ENCODE data around the gene TSEN2. TPM values are rescaled to one million over a fixed set of nuclear protein-coding genes. Genes with fewer than 3 reads are reported as not detected.

Gene TSEN2
- total RNA-seq, 1 experiment from 2014 or later, result 22.0 TPM

DNA sequence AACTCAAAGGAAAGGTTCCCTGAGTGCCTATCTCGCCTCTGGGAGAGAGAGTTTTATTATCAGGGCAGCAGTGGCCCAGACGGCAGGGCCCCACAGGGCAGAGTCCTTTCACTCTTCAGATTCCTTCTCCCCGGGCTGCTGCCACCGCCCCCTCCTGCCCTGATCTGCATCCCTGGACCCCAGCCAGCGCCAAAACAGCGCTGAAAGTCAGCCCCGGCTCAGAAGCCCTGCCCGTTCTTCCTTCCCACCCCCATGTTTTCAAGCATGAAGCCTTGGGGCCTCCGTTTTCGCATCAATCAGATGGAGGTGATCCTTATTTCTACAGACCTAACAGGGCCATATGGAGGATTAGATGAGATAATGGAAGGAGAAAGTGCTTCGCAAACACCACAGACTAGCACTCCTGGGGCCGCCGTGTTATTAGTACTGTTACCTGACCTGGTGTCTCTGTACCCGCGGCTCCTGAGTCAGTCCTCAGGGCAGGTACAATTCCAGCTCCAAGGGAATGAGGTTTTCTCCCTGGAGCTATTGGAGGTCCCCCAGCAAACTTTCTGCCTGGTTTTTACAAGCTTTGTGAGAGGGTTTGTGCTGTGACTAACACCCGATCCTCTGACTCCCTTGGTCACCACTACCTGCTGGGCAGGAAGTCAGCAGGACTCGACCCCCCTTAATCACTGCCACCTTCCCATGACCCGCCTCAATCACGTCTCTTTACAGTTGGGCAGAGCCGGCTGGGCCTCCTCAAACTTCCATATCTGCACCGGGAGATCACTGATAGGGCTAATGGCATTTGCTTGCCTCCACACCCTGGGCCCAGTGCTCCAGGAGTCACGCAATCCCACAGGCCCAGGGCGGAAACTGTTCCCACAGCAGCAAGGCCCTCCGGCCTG, 39.5 kb upstream of the TSEN2 start:
- Histone ChIP-seq H4K91ac (ENCODE audit: insufficient read length, low read depth, low read length) (no peak overlapping the region), H3K27ac (ENCODE audit: insufficient read length, low read depth, low read length) (no peak overlapping the region), H4K20me1 (ENCODE audit: control insufficient read depth, insufficient read depth, insufficient read length) (no peaks in the 10 kb centered on the region), H3K18ac (ENCODE audit: insufficient read length, low read depth, low read length) (no peak overlapping the region), H3T11ph (ENCODE audit: low read length) (no peak overlapping the region), H4K5ac (ENCODE audit: insufficient read length, low read depth, low read length) (no peak overlapping the region), H3K56ac (ENCODE audit: insufficient read length, low read depth, low read length) (no peak overlapping the region), H3K9me3 (ENCODE audit: control insufficient read depth, low read depth, low read length) (no peaks in the 10 kb centered on the region), H3K27me3 (ENCODE audit: insufficient read depth, low read length) (no peaks in the 10 kb centered on the region), H3K4me2 (ENCODE audit: insufficient read depth, insufficient read length, low read length) (no peak overlapping the region), H2BK12ac (ENCODE audit: insufficient read length, low read depth, low read length) (no peak overlapping the region), H2BK120ac (ENCODE audit: low read depth, low read length, poor library complexity, severe bottlenecking) (no peak overlapping the region), H4K8ac (replicated peaks; ENCODE audit: insufficient read length, low read depth, low read length) (no peak overlapping the region), H2BK20ac (ENCODE audit: low read depth, low read length, poor library complexity, severe bottlenecking) (no peak overlapping the region), H3K79me1 (ENCODE audit: insufficient read depth, low read depth, low read length, poor library complexity, severe bottlenecking) (no peaks in the 10 kb centered on the region), H2BK15ac (ENCODE audit: low read depth, low read length) (no peak overlapping the region), H3K79me2 (ENCODE audit: insufficient read depth, low read length) (no peaks in the 10 kb centered on the region), H2AFZ (ENCODE audit: low read length) (no peak overlapping the region), H2BK5ac (ENCODE audit: insufficient read length, low read length) (no peak overlapping the region), H3K4me1 (ENCODE audit: insufficient read depth, low read length) (no peaks in the 10 kb centered on the region), H3K4ac (ENCODE audit: low read depth, low read length) (no peak overlapping the region), H3K23ac (ENCODE audit: insufficient read length, low read depth, low read length) (no peak overlapping the region), H3K9ac (ENCODE audit: extremely low read depth, insufficient read length, low read length) (no peak overlapping the region), H2AK5ac (ENCODE audit: insufficient read length, low read length) (no peak overlapping the region), H3K14ac (ENCODE audit: insufficient read depth, low read length) (no peak overlapping the region), H3K23me2 (ENCODE audit: insufficient read length, low read depth, low read length, poor library complexity, severe bottlenecking) (no peaks in the 10 kb centered on the region)
- peaks cover 28% of the 10 kb centered on the region for H3K27me3 Mint-ChIP-seq (ENCODE audit: low read depth)
- H3K4me3 Mint-ChIP-seq, result peak overlapping the region in 1 of 2 experiments; percentile 16; a peak in 1 of 5 replicates
- H3K4me1 Mint-ChIP-seq, result peaks cover 21 to 26% of the 10 kb centered on the region in 2 experiments
- peak; percentile 43 for DNase-seq
- no CpG with 5 or more reads among the region's 24 CpGs for WGBS (ENCODE audit: extremely low coverage, insufficient read length, low lambda C conversion rate)
- TF ChIP-seq, protein P1, sequence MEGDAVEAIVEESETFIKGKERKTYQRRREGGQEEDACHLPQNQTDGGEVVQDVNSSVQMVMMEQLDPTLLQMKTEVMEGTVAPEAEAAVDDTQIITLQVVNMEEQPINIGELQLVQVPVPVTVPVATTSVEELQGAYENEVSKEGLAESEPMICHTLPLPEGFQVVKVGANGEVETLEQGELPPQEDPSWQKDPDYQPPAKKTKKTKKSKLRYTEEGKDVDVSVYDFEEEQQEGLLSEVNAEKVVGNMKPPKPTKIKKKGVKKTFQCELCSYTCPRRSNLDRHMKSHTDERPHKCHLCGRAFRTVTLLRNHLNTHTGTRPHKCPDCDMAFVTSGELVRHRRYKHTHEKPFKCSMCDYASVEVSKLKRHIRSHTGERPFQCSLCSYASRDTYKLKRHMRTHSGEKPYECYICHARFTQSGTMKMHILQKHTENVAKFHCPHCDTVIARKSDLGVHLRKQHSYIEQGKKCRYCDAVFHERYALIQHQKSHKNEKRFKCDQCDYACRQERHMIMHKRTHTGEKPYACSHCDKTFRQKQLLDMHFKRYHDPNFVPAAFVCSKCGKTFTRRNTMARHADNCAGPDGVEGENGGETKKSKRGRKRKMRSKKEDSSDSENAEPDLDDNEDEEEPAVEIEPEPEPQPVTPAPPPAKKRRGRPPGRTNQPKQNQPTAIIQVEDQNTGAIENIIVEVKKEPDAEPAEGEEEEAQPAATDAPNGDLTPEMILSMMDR (conservative IDR thresholded peaks at IDR 0.05), result no peak
- no peaks in the 10 kb centered on the region for H3K36me3 Mint-ChIP-seq (ENCODE audit: insufficient read depth in 1 of 3, low read depth in 3 of 3)
- no peaks in the 10 kb centered on the region for H3K9me3 Mint-ChIP-seq
- peak overlapping the region in 1 of 3 experiments; percentile 20; a peak in 2 of 7 replicates for H3K27ac Mint-ChIP-seq

All from H9 (cell line).